Naive thymus-derived CD8-positive, alpha-beta T cell (primary cell): ENCODE data around the gene CARS1. TPM values are rescaled to one million over a fixed set of nuclear protein-coding genes. Genes with fewer than 3 reads are reported as not detected.
A peak's percentile ranks its signal among the peaks of the same experiment; 100 is the strongest.

Experiments
- ATAC-seq, 2 donors: fragments of 150-1000 bp; cut with Tn5 transposase in 1 of 2; sonication (Bioruptor Pico), chemical (Tn5 transposase) in 1 of 2; 1 replicate in 1 of 2; 2 replicates in 1 of 2; pipeline ENCODE4 v1.10.0; 2021; ENCODE audit warnings: mild to moderate bottlenecking in 2 of 2, moderate library complexity in 2 of 2
- POLR2A ChIA-PET: fragments of 350-600 bp; sonication (Branson Sonifier 250); formaldehyde crosslinking; loops from one replicate; lab custom pipeline; 2021; ENCODE audit warnings: antibody characterized with exemption; lab: Charles Lee
- DNase-seq, 10 donors: peaks; one replicate each; pipeline versions ENCODE4 v3.0.0 to v3.0.0-alpha.2; 2020 to 2022
- H3K27ac Mint-ChIP-seq, 10 donors: one replicate each; pipeline ENCODE4 v1.8.0; 2020 to 2022; ENCODE audit warnings: mild to moderate bottlenecking in 10 of 10, mixed read lengths in 10 of 10, moderate library complexity in 4 of 10, inconsistent platforms in 1 of 10
- H3K27me3 Mint-ChIP-seq, 5 donors: one replicate each; pipeline ENCODE4 v1.8.0; 2021 to 2022; ENCODE audit warnings: mixed read lengths in 5 of 5
- H3K36me3 Mint-ChIP-seq, 3 donors: one replicate each; pipeline ENCODE4 v1.8.0; 2020 to 2022; ENCODE audit warnings: mixed read lengths in 3 of 3, mild to moderate bottlenecking in 2 of 3, inconsistent platforms in 1 of 3
- H3K4me1 Mint-ChIP-seq, 4 donors: one replicate each; pipeline ENCODE4 v1.8.0; 2021 to 2022; ENCODE audit warnings: mixed read lengths in 4 of 4
- H3K4me3 Mint-ChIP-seq, 10 donors: one replicate each; pipeline ENCODE4 v1.8.0; 2020 to 2022; ENCODE audit warnings: mild to moderate bottlenecking in 10 of 10, mixed read lengths in 10 of 10, moderate library complexity in 6 of 10, inconsistent platforms in 1 of 10
- H3K9me3 Mint-ChIP-seq, 9 donors: one replicate each; pipeline ENCODE4 v1.8.0; 2020 to 2022; ENCODE audit warnings: mixed read lengths in 9 of 9, mild to moderate bottlenecking in 3 of 9, inconsistent platforms in 1 of 9, moderate library complexity in 1 of 9
- polyA plus RNA-seq, 3 donors: library from polyadenylated mRNA; unstranded; fragments of 300-500 nt; fragmentation: Illumina TruSeq; gene quantifications; one replicate each; pipeline ENCODE4 v1.2.3, GENCODE V29; 2021
- total RNA-seq, 8 experiments: library from RNA in 2 of 8; stranded (reverse) in 2 of 8; gene quantifications; one replicate each; pipeline ENCODE4 v1.2.3 and lab custom pipeline; 2021 to 2026

CARS1 gene
- total and polyA plus RNA-seq, 5 experiments from 2014 or later: 31.4 to 131 (median 70.2) TPM

- H3K27me3 Mint-ChIP-seq: no peaks in the 10 kb centered on the region
- no peaks in the 10 kb centered on the region for H3K9me3 Mint-ChIP-seq
- peaks cover 13 to 54% (median 28%) of the 10 kb centered on the region in 4 donors for H3K4me1 Mint-ChIP-seq
- DNase-seq (no peak), ATAC-seq (no peak)
- POLR2A ChIA-PET: no interaction called here
- peaks cover 9 to 98% (median 25%) of the 10 kb centered on the region in 3 donors for H3K36me3 Mint-ChIP-seq
- peak overlapping the region in 2 of 10 donors; percentile 45 to 49 for H3K27ac Mint-ChIP-seq
- no peak overlapping the region for H3K4me3 Mint-ChIP-seq
Observed at GRCh38 chr11:2951231-2952110, 105.8 kb downstream of the CARS1 start.

Other genes with a start within 250 kb of the CARS1 start
- 1 to 10 TPM; 3.6 to 4.4 TPM for gene CDKN1C, start 171.6 kb downstream of the CARS1 start, total RNA-seq
- under 1 TPM in 2 of 3 donors, not detected in 1; 0.27 to 0.34 TPM for gene CDKN1C, start 171.6 kb downstream of the CARS1 start, polyA plus RNA-seq
- gene PHLDA2, start 128.0 kb downstream of the CARS1 start, total RNA-seq: under 1 TPM; 0.69 to 0.83 TPM
- gene PHLDA2, start 128.0 kb downstream of the CARS1 start, polyA plus RNA-seq: not detected
- gene NAP1L4, start 65.1 kb downstream of the CARS1 start, total RNA-seq: 100 to 1,000 TPM; 455 to 471 TPM
- 100 to 1,000 TPM; 169 to 207 (median 201) TPM for gene NAP1L4, start 65.1 kb downstream of the CARS1 start, polyA plus RNA-seq
- 10 to 100 TPM; 17.8 to 18.3 TPM for gene OSBPL5, start 107.9 kb upstream of the CARS1 start, total RNA-seq
- 1 to 10 TPM; 4.4 to 5.5 (median 4.5) TPM for gene OSBPL5, start 107.9 kb upstream of the CARS1 start, polyA plus RNA-seq
- not detected for gene MRGPRG, start 161.4 kb upstream of the CARS1 start, total RNA-seq
- not detected for gene MRGPRG, start 161.4 kb upstream of the CARS1 start, polyA plus RNA-seq
- not detected for gene MRGPRE, start 175.0 kb upstream of the CARS1 start, total RNA-seq
- not detected for gene MRGPRE, start 175.0 kb upstream of the CARS1 start, polyA plus RNA-seq